ENCODE results near the gene CSF2RB. TPM values are rescaled to one million over a fixed set of nuclear protein-coding genes. Genes with fewer than 3 reads are reported as not detected.

CSF2RB gene
- total and polyA plus RNA-seq, 10 of the 15 experiments (the other 5 are each of a cell fraction or from before 2014, with no cell fraction given), result 0.82 to 12.5 (median 5.4) TPM

DNA sequence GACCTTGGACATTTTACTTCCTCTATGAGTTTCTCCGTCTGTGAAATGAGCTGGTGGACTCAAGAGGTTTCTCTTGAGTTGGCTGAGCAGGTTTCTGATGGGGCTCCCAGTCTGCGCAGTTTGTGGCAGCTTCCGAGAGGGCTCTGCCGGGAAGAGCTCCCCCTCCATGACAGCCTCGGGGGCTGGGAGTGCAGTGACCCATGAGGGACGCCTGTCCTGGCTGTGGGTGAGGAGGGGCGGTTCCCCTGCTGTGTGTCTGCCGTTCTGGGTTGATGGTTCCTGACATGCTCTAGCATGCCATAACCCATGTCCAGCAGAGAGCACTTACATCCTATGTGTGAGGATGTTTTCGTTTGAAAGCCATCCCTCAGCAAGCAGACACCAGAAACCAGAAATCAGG, 14.8 kb downstream of the CSF2RB start (continued):
- TF ChIP-seq, protein P1, sequence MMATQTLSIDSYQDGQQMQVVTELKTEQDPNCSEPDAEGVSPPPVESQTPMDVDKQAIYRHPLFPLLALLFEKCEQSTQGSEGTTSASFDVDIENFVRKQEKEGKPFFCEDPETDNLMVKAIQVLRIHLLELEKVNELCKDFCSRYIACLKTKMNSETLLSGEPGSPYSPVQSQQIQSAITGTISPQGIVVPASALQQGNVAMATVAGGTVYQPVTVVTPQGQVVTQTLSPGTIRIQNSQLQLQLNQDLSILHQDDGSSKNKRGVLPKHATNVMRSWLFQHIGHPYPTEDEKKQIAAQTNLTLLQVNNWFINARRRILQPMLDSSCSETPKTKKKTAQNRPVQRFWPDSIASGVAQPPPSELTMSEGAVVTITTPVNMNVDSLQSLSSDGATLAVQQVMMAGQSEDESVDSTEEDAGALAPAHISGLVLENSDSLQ (IDR thresholded peaks at IDR 0.05), result no peak
- TF ChIP-seq, protein P2, sequence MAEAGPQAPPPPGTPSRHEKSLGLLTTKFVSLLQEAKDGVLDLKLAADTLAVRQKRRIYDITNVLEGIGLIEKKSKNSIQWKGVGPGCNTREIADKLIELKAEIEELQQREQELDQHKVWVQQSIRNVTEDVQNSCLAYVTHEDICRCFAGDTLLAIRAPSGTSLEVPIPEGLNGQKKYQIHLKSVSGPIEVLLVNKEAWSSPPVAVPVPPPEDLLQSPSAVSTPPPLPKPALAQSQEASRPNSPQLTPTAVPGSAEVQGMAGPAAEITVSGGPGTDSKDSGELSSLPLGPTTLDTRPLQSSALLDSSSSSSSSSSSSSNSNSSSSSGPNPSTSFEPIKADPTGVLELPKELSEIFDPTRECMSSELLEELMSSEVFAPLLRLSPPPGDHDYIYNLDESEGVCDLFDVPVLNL (IDR thresholded peaks at IDR 0.05; ENCODE audit: low read depth, low read length), result no peak
- TF ChIP-seq RFX5 (IDR thresholded peaks at IDR 0.05; ENCODE audit: low read depth, low read length) (no peak), SMAD5 (IDR thresholded peaks at IDR 0.05; ENCODE audit: low read depth) (no peak), KLF5 (IDR thresholded peaks at IDR 0.05; ENCODE audit: partially characterized antibody) (no peak), POU2F2 (IDR thresholded peaks at IDR 0.05; ENCODE audit: borderline replicate concordance, low read depth, low read length) (no peak), BMI1 (IDR thresholded peaks at IDR 0.05; ENCODE audit: borderline replicate concordance) (no peak)

DNA sequence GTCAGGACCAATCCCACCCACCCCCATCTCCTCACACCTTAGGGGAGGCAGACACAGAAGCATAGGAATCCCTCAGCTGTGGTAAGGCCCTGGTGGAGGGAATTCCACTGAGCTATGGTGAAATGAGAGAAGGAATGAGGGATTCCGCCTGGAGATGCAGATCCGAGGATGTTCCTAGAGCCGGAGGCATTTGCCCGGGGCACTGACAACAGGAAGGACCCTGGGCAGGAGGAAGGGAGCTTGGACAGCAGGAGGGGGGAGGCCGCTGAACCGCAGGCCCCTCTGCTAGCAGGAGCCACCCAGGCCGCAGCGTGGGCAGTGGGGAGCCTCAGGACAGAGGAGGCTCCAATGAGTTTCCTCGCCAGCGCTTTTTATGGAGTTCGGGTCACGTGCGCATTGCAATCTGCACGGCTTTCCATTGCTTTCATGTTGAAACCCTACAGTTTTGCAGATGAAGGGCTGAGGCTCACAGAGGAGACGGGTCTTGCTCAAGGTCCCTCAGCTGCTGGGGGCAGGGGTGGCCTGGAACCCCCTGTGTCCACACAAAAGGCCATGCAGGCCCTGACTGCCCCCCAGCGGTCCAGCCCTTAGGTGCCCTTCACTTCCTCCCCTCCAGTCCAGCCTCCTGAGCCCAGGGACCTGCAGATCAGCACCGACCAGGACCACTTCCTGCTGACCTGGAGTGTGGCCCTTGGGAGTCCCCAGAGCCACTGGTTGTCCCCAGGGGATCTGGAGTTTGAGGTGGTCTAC, 15.5 kb downstream of the CSF2RB start:
- Histone ChIP-seq H3K27me3 (replicated peaks in 1 of 2; ENCODE audit: control insufficient read depth in 2 of 2, insufficient read depth in 2 of 2, low read length in 1 of 2) (no peaks in the 10 kb centered on the region), H2AFZ (ENCODE audit: control insufficient read depth, low read depth, low read length) (no peak overlapping the region), H4K20me1 (ENCODE audit: control insufficient read depth, insufficient read depth) (no peaks in the 10 kb centered on the region), H3K4me2 (ENCODE audit: control insufficient read depth, insufficient read depth) (no peak overlapping the region), H3K9me3 (replicated peaks; ENCODE audit: control insufficient read depth, insufficient read depth, low read length) (no peaks in the 10 kb centered on the region), H3K27ac (ENCODE audit: control insufficient read depth, insufficient read depth) (no peak overlapping the region), H3K4me3 (no peak overlapping the region), H3K79me2 (ENCODE audit: control insufficient read depth, insufficient read depth, low read length) (no peaks in the 10 kb centered on the region), H3K36me3 (ENCODE audit: control insufficient read depth in 2 of 2, insufficient read depth in 2 of 2, low read length in 1 of 2) (peaks cover 0 to 13% of the 10 kb centered on the region in 2 experiments; a peak in 3 of 4 replicates), H3K9ac (ENCODE audit: control insufficient read depth, insufficient read depth, low read length) (no peak overlapping the region), H3K4me1 (ENCODE audit: control insufficient read depth, insufficient read depth, low read length) (no peaks in the 10 kb centered on the region)
- ChIA-PET CTCF (interaction anchor here (0.6 to 0.8 kb wide), 2 partner anchors 11 kb away, joined by 3 read pairs; no protein-coding TSS in a partner anchor), POLR2A (no interaction called here), RAD21 (ENCODE audit: unreplicated experiment) (no interaction called here), SMC1A (ENCODE audit: uncharacterized antibody, unreplicated experiment) (no interaction called here)
- BruUV-seq (replicated peaks), result no TSS peak
- intact Hi-C loops (cut with micrococcal nuclease; ENCODE audit: unreplicated experiment), result no loop called here
- FAIRE-seq, result no peak
- 0 out of 2 replicates have a peak, but pooled peaks have one; percentile 41 for TF ChIP-seq POLR2AphosphoS5 (IDR thresholded peaks at IDR 0.05; ENCODE audit: low read length)
- TF ChIP-seq STAT3 (IDR thresholded peaks at IDR 0.05; ENCODE audit: low read depth, low read length), result no peak
- TF ChIP-seq SUZ12 (IDR thresholded peaks at IDR 0.05; ENCODE audit: unreplicated experiment), result no peak
- TF ChIP-seq, protein P3, sequence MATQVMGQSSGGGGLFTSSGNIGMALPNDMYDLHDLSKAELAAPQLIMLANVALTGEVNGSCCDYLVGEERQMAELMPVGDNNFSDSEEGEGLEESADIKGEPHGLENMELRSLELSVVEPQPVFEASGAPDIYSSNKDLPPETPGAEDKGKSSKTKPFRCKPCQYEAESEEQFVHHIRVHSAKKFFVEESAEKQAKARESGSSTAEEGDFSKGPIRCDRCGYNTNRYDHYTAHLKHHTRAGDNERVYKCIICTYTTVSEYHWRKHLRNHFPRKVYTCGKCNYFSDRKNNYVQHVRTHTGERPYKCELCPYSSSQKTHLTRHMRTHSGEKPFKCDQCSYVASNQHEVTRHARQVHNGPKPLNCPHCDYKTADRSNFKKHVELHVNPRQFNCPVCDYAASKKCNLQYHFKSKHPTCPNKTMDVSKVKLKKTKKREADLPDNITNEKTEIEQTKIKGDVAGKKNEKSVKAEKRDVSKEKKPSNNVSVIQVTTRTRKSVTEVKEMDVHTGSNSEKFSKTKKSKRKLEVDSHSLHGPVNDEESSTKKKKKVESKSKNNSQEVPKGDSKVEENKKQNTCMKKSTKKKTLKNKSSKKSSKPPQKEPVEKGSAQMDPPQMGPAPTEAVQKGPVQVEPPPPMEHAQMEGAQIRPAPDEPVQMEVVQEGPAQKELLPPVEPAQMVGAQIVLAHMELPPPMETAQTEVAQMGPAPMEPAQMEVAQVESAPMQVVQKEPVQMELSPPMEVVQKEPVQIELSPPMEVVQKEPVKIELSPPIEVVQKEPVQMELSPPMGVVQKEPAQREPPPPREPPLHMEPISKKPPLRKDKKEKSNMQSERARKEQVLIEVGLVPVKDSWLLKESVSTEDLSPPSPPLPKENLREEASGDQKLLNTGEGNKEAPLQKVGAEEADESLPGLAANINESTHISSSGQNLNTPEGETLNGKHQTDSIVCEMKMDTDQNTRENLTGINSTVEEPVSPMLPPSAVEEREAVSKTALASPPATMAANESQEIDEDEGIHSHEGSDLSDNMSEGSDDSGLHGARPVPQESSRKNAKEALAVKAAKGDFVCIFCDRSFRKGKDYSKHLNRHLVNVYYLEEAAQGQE (IDR thresholded peaks at IDR 0.05; ENCODE audit: low read depth, low read length), result no peak
- no peak for TF ChIP-seq JUNB (IDR thresholded peaks at IDR 0.05)
- WGBS (ENCODE audit: insufficient coverage, insufficient replicate concordance, low lambda C conversion rate, missing lambda C conversion rate), result 87% methylated on average over 17 of the region's 17 CpGs
- no peak for ATAC-seq
- in situ Hi-C loops (cut with MboI), result no loop called here
- no peak for DNase-seq (ENCODE audit: low read depth, low spot score)

All from GM12878 (cell line).